ENCODE data around the gene ARHGAP10.

ARHGAP10 gene

DNA sequence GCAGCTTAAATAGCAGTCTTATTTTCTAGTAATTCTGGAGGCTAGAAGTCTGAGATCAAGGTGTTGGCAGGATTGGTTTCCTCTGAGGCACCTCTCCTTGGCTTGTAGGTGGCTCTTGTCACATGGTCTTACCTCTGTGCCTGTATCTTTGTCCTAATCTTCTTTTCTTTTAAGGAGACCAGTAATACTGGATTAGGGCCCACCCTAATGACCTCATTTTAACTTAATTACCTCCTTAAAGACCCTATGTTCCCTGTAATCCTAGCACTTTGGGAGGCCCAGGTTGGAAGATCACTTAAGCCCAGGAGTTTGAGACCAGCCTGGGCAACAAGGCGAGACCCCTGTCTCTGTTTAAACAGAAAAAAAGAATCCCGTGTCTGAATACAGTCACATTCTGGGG lies 38.9 kb downstream of the ARHGAP10 start:
- DNase-seq = no peak

DNA sequence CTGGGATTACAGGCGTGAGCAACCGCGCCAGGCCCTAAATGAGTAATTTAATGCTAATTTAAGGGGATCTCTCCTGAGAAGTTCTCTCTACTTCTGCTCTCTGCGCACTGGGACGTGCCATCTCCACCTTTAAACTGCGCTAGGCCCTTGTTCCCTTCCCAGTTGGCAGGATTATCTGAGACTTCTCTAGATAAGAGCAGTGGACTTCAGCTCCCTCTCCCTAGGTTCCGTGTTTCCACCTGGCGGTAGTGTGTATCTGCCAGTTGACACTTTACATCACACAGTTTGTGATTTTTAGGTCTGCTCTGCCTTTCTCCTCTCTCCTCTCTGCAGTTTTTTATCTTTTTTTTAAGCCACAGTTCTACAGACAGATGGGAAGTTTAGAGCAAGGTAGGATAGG lies 40.2 kb downstream of the ARHGAP10 start:
- DNase-seq = no peak

DNA sequence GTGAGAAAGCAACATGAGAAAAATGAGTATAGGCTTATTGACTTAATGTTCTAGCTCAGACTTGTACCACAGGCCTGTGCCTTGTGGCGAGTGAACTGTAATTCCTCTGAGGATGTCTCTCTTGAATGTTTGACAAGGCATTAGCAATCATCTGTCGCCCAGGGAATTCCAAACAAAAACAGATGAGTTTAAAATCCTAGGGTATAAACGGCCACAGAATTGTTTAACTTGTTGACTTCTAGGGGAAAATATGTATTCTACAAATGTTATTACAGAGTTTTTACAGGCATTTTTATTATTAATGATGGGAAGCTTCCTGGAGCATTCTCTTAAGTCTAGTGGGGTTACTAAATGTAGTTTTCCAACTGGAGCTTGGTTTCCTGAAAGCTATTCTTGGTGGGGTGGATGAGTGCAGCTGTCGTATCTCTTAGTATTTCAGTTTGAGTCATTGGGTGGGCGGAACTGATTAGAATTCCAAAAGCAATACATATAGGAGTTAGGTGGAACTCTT lies 40.6 kb downstream of the ARHGAP10 start:
- no peak for DNase-seq

DNA sequence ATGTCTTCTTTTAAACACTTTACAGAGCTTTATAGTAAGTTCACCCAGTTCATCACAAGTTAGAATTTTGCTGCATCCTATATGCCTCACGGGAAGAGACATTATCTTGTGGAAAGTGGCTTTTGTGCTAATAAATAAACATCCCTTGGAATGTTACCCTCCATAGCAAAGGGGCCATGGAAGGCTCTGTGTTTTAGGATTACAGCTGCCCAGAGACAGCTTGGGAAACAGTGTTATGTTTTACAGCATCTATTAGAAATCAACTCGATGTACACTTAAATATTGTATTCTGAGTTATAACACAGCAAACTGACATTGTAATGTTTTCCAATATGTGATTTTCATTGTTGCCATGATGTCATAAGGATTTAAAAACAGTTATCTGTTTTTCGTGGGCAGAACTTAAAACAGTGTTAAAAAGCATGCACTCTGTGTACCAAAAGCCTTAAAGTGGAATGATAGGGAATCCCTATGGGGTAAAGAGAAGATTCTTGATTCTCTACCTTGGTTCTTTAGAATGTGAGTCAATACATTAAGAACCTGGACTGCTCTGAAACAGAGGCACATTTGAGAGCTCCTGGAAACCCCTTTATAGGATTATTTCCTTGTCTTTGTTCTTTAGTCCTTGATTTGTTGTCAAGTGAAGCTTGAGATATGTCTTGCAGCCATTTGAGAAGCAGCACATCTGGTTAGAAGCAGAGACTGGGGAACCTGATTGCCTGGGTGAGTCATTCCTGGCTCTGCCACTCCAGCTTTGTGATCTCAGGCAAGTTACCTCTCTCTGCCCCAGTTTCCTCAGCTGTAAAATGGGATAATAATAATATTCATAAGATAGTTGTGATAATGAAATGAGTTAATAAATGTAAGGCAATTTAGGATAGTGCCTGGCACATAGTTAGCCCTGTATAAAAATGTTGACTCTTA lies 41.6 kb downstream of the ARHGAP10 start:
- DNase-seq = no peak

DNA sequence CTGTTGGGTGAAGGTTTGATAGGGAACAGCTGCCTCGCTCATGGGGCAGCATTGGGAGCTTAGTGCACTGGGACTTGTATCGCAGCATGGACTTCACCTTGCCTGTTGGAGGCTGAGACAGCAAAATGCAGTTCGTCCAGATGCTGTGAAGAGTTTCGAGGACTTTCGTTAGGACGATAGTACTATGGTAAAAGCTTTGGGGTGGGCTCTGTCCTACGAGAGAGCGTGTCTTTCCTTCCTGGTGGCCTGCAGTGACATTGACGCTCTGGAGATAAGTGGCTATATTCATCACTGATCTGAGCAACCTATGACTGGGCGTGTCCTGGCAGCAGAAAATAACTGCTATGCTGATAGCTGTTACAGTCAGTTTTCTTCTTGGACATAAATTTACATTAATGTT lies 44.8 kb downstream of the ARHGAP10 start:
- DNase-seq = no peak

DNA sequence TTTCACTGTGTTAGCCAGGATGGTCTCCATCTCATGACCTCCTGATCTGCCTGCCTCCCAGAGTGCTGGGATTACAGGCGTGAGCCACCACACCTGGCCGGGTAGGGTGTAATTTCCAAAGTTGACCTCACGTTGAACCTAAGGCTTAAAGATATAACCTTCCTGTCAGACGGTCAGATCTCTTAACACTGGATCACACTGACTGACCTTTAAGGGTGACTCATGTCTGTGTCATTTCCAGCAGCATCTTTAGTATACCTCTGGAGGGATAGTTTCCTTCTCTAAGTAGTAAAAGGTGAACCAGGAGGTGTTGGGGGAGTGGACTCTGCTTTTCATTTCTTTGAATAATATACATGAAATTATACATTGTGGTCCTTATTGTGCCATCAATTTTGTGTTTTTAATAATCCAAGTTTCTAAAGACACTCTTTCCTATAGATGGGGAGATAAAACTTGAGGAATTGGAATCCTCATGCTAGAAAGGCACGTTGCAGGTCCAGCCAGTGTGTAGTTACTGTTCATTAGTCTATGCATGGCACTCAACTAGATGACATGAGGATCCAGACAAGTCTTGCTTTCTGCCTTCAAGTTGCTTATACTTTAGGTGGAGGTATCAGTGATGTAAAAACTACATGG lies 45.7 kb downstream of the ARHGAP10 start:
- DNase-seq = no peak

DNA sequence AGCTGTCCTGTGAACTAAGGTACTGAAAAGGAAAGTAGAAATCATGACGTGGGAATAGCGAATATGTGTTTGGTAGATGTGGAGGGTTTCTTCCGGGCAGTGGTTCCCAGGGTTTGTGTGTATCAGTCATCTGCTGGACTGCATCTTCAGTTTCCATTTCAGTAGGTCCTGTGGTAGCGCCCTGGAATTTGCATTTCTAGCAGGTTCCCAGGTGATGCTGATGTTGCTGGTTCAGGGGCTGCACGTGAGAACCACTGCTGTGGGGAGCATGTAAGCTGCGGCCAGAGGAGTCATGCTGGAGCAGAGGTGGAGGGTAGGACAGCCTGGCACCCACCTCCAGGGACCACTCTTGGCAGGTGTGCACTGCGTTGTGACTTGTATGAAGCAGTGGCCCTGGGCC lies 47.1 kb downstream of the ARHGAP10 start:
- DNase-seq = no peak

DNA sequence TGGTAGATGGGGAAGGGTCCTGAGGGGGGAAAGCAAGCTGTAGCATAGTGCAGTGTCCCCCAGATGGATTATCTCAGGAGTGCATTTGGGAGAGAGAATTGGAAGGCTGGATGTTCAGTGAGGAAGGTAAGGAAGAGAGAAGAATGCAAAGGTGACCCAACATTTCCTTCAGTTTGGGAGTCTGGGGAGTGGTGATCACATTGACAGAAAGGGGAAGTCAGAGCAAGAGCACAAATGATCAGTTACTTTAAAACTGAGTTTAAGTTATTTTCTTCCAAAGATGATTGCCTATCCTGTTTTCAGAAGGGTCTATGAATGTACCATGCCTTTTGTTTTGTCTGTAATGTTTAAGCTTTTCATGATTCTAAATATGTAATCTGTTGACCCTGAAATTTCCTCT lies 47.6 kb downstream of the ARHGAP10 start:
- DNase-seq = no peak

DNA sequence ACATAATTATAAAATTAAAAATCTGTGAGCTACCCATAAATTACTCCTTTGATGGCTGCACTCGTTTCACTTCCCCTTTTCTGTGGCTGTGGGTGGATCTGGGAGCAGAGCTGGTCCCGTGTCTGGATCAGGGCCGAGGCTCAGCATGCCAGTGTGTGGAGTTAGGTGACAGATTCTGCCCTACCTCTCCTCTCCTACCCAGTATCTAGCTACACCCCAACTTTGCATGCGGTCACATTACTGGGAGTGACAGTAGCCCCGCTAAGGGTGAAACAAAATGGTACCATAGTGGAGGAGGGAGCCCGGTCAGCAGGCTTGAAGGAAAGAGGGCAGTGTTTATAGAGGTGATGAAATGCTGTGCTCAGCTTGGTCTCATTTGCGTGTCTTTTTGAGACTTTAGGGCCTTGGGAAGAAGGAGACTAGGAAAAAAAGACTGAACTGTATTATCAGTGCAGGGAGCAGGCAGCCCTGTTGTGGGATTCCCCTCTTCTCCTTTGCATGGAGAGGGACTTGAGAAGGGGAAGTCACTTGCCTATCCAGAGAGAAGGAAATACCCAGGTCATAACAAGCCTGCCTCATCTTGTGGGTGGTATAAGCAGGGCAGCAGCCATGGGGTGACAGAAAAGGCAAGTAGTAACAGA lies 48.4 kb downstream of the ARHGAP10 start:
- peak in 1 of 2 donors; percentile 36 for DNase-seq

DNA sequence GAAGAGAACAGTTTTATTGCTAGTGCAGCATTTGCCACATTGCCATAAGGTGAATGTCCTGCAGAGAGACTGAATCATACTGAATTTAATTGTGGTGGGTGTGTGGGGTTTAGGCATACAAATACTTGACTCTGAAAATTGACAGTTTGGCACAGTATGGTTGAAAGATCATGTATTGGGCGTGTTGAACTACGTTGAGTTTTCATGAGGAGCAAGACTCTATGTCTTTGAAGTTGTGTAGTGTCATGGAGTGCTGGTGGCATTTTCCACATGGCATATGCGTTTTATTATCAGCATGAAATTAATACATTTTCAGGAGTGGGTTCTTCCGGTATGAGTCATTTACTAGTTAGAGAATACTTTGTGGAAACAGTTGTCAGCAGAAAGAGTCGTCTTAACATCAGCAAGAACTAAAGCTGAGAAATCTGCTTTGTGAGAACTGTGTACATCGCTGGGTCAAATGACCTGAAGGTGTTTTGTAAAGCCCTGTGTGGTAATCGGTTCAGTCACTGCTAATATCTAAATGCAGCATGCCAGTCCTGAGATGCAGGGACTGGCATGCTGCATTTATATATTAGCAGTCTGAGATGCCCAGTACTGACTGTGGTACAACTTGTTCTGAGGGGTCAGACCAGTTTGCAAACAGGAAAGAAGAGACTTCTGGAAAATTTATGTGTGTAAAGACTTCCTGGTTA lies 50.3 kb downstream of the ARHGAP10 start:
- DNase-seq = no peak

DNA sequence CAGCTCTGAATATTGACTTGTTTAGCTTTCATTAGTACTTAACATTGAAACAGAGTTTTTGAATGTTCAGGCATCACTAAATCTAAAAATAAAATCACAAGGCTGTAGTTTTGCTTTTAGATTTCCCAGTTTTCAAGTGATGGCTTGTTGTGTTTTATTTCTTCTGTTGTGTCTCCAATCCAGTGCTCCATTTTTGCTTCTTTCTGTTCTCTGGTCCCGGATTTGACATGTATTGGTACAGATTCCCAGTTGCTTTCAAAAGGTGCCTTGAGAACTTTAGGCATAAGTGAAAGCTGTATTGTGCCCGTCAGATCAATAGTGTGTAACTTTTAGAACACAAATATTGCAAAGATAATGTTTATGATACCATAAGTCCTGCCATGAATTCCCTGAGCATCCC lies 53.2 kb downstream of the ARHGAP10 start:
- no peak for DNase-seq

DNA sequence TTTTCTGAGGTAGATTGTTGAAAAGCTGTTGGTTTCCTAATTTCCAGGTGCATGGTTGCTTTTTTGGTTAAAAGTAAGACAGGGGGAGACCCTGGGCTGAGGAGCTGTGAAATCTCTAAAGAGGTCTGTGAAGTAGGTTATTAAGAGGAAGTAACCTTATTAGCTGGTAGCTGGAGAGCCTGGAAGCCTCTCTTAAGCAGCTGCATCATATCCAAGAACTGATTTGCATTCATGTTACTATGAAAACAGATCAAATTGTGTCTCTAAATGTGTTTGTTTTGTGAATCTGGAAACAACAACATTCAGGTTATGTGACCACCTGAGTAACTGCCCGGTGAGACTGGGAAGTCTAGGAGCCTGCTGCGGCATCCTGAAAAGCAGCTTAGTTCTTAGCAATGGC lies 54.1 kb downstream of the ARHGAP10 start:
- no peak for DNase-seq

DNA sequence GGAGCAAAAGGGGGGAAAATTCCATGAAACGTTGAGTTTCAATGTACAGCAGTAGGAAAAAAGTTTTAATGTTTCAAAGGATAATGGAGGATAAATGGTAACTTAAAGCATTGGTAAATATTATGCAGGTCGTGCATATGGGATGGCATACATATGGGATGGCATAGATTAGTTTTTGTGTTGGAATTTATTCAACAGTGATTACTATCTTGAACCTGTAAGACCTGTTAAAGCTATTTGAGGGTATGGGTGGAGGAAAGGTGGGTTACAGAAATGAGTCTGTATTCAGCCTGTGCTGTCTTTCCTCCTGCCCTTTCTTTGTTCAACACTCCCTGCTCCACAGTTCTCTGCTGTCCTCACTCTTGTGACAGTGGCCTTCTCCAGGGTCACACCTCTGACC lies 54.6 kb downstream of the ARHGAP10 start:
- DNase-seq = no peak

DNA sequence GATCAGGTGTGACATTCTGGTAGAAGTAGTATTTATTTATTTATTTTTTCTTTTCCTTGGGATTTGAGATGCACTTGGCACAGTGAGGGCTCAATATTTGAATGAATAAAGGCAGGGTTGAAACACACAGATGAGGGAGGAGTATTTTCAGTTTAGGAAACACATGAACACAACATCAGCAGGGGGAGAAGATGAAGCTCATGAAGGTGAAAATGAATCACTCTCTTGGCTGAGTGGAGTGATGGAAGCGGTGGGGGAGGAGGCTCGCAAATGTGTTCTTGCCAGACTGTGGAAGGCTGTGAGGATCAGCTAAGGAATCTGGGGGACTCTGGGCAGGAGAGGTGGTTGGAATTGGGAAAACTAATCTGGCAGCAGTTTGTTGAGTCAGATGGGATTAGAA lies 55.3 kb downstream of the ARHGAP10 start:
- no peak for DNase-seq

DNA sequence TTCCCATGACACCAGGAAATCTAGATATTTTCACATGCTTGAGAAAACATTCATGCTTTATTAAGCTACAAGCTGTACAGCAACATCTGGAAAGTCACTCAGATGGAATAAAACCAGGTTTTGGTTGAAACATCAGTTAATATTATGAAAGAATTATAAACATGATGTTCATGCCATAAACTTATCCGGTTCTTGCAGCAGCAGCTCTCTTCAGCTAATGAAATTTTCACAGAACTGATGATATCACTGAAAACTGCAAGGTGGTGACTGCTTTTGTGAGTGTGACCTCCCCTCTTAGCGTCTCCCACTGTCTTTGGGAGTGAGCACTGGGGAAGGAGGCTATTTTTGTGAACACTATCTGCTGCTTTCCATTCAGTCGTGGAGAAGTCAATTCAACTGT lies 56.9 kb downstream of the ARHGAP10 start:
- DNase-seq = no peak

DNA sequence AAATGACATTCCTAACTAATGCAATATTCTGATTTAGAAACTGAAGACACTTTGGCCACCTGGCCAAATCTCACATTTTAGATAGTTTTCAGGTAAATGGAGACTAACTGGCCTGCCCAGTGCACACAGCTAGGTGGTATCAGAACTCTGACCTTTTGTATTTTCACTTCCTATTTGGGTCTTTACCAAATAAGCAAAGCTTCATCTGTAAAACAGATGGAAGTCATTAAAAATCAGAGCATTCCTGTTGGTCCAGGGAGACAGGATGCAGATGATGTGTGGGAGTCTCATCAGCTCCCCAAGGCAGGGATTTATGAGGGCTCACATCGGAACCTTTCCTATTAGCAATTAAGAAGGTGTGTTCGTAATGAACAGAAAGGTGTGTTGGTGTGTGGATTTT lies 57.7 kb downstream of the ARHGAP10 start:
- DNase-seq = no peak

DNA sequence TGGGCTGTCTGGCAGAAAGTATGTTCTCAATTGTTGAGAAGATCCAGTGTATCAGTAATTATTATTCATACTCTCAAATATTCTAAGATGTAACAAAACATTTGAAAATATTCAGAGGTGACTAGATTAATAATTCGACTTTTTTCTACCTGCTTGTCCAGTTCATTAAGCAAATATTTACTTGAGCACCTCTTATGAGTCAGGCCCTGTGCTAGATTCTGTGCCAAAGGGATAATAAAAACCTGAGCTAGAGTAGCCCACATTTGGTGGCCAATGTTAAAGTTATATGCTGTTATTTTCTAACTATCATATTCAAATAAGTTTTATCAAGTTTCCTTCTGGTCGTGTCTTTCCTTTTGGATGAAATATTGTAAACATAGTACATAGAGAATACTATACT lies 58.5 kb downstream of the ARHGAP10 start:
- DNase-seq = no peak

DNA sequence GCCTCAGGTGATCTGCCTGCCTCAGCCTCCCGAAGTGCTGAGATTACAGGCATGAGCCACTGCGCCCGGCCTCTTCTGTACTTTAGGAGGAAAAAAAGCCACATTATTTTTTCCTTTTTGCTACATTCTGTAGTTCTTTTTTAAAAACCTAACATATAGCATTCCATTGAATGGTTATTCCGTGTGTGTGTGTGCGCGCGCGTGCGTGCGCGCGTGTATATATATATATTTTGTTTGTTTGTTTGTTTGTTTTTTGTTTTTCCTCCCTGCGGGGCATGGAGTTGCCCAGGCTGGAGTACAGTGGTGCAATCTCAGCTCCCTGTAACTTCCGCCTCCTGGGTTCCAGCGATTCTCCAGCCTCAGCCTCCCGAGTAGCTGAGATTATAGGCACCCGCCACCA lies 59.5 kb downstream of the ARHGAP10 start:
- DNase-seq = no peak

DNA sequence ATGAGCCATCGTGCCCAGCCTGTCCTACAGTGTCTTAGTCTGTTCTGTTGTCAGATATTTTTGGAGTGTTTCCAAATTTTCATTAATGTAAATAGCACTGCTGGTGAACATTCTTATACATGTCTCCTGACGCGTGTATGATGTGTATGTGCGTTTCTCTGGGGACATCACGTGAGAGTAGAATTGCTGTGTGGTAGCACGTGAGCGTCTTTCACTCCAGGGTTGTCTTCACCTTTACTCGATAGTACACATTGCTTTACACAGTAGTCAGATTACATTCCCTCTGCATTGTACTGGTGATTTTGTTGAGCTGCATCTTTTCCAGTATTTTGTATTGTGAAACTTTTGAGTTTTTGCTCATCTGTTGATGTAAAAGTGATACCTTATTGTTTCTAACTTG lies 60.0 kb downstream of the ARHGAP10 start:
- no peak for DNase-seq

DNA sequence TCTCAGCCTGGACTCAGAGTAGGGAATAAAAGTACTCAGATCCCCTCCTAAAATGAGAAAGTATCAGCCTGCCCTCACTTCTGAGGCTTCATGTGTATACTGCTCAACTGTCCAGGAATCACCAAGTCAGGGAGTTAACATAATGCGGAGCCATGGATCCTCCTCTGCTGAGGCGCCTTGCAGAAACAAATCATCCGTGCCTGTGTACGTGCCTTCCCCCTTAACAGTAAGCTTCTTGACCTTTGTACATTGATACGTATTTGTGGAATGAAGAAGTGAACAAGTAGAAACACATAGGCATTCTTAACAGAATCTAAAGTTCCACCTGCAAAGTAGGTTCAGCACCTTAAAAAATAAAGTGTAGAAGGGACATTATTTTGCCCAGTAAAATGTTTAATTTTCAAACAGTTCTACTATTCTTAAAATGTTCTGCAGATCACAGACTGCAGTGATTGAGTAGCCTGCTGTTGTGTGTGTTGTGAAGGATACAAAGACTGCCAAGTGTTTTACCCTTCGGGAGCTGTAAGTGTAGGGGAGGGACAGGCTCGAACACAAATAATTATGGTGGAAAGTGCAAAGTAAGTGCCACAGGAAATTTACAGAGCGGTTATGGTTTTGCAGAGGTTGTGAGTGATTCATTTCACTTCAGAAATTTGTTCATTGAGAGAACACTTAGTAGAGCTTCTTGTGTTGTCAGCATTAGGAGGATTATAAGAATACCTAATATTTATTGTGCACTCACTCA lies 61.9 kb downstream of the ARHGAP10 start:
- DNase-seq = no peak

DNA sequence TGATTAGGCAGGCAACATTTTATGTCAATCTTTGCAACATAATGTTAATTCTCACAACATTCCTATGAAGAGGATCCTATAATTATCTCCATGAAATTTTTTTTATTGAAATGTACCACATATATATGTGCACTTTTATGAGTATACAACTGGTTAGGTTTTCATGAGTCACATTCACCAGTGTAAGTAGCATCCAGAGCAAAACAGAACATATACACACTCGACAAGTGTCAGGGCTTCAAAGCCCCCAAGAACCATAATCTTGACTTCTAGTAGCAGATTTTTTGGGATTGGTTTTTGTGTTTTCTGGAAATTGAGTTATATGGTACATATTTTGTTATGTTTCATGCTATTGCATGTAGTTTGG lies 62.4 kb downstream of the ARHGAP10 start:
- DNase-seq = no peak

DNA sequence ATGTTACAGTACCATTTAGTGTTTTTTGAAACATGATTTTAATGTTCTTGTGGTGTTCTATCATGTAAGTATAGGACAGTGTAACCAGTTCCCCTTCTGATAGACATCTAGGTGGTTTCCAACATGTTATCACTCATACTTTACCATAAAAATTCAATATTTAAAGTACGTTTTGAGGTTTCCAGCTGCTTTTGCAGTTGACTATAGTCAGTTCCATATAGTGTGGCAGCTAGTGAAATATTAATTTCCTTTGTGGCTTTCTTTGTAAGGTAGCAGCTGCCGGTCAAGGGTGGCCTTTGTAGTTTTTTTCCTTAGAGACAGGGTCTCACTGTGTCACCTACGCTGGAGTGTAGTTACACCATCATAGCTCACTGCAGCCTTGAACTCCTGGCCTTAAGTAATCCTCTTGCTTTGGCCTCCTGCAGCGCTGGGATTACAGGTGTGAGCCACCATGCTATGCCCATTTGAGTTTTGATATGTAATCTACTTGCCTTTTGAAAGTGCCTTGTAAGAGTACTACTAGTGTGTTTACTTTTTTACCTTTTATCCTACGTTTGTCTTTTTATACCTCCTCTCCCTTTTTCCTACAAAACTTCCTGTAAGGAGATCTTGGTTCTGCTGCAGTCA lies 63.0 kb downstream of the ARHGAP10 start:
- DNase-seq = no peak

Data from bone marrow (tissue), 2 donors.